GM12865 (cell line): ENCODE measurements around the gene CCNK.

Source experiments
- DNase-seq: peaks from one replicate; pipeline ENCODE4 v3.0.0; 2010; ENCODE audit warnings: low read depth
- H3K4me3 ChIP-seq: 2 replicates; pipeline ENCODE4 v1.5.1; 2011; ENCODE audit warnings: mild to moderate bottlenecking, low read depth, low read length, control low read depth
- TF ChIP-seq, protein P1 (sequence below): IDR thresholded peaks from 2 replicates; pipeline ENCODE4 v1.5.1; 2011; ENCODE audit warnings: low read length, control low read depth, low read depth, inconsistent platforms; ENCODE audit not compliant: insufficient read depth; ENCODE audit errors: missing control alignments

Gene CCNK

DNA sequence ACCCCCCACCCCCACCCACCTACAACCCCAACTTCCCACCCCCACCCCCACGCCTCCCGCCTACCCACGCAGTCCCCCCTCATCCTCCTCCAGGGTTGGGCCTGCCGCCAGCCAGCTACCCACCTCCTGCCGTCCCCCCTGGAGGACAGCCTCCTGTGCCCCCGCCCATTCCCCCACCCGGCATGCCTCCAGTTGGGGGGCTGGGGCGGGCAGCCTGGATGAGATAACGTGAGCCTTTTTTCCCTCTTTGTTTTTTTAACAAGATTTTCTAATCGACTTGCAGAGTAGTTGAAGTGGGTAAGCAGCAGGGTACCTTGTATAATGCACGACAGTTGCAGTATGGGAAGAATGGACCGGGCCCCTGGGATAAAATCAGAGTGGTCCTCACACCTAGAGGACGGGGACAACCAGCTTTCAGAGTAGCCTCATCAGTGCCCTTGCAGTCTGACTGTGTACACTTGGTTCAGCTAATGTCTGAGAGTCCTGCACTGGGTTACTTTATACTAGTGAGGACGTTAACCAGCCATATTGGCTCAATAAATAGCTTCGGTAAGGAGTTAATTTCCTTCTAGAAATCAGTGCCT is 29.4 kb downstream of the CCNK start:
- no peak for DNase-seq
- TF ChIP-seq, protein P1, sequence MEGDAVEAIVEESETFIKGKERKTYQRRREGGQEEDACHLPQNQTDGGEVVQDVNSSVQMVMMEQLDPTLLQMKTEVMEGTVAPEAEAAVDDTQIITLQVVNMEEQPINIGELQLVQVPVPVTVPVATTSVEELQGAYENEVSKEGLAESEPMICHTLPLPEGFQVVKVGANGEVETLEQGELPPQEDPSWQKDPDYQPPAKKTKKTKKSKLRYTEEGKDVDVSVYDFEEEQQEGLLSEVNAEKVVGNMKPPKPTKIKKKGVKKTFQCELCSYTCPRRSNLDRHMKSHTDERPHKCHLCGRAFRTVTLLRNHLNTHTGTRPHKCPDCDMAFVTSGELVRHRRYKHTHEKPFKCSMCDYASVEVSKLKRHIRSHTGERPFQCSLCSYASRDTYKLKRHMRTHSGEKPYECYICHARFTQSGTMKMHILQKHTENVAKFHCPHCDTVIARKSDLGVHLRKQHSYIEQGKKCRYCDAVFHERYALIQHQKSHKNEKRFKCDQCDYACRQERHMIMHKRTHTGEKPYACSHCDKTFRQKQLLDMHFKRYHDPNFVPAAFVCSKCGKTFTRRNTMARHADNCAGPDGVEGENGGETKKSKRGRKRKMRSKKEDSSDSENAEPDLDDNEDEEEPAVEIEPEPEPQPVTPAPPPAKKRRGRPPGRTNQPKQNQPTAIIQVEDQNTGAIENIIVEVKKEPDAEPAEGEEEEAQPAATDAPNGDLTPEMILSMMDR, result no peak
- H3K4me3 ChIP-seq, result no peak overlapping the region

DNA sequence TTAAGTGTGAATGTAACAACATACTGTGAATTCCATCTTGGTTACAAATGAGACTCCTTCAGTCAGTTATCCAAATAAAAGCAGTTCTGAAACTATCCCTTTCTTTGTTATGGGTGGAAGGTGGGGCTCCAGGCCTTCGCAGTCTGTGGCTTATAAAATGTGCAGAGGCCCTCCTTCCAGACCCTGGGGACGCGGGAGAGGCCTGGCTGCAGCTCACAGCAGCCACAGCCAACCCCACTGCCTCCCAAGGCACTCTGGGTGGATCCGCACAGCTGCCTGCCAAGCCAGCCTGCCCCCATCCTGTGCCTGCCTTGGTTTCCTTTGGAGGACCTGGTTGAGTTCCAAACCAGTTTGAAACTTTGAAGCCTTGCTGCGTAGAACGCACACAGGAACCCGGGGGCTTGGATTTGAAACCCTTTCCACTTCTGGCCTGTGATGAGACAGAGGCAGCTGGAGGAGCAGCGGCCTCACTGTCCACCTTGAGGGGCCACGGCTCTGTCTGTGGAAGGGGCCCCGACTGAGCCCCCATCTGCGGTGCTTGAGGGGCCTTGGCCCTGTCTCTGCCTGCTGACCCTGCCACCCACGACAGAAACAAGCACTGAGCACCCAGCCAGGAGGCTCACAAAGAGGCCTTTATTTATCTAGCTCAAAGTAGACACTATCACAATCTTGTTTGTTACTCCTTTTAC is 30.4 kb downstream of the CCNK start:
- no peak for DNase-seq
- TF ChIP-seq, protein P1, result no peak
- H3K4me3 ChIP-seq, result no peak overlapping the region

DNA sequence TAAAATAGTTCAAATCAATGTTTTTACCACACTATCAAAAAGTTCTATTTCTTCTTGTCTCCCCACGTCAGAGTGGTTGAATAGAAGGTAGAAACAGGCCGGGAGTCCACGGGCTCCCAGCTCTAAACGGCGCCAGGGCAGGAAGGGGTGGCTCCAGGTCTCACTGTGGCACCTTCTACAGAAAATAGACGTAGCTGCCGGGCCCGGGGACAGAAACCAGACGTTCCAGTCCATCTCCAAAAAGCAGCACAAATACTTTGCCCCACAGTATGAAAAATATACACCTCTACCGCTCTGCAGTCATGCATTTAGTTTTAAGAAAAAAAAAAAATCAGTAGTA is 30.9 kb downstream of the CCNK start:
- no peak for DNase-seq
- TF ChIP-seq, protein P1, result no peak
- no peak overlapping the region for H3K4me3 ChIP-seq

DNA sequence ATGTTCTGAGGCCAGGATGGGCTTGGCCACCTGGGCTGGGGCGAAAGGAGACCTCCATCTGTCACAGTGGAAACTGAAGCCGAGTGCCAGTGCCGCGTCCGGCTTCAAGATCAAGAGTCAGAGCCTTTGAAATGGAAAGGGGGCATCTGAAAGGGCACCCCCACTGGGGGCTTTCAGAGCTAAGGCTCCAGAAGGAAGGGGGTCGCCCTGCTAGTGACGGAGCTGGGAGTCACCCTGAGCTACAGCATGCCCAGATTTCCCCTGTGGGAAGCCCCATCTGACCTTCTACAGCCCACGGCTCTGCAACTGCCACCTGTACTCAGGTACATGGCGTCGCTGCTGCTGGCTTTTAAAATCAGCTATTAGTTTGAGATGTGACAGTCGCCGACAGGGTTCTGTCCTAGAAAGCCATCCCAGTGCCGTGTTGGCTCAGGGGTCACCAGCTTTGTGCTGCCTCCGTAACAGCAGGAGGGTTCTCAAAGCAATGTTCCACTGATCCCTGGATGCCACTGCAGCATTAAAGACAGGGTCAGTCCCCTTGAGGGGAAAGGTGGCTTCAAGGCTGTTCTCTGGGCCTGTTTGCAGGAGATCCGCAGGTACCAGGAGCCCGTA is 31.5 kb downstream of the CCNK start:
- TF ChIP-seq, protein P1, result no peak
- no peak for DNase-seq
- no peak overlapping the region for H3K4me3 ChIP-seq

DNA sequence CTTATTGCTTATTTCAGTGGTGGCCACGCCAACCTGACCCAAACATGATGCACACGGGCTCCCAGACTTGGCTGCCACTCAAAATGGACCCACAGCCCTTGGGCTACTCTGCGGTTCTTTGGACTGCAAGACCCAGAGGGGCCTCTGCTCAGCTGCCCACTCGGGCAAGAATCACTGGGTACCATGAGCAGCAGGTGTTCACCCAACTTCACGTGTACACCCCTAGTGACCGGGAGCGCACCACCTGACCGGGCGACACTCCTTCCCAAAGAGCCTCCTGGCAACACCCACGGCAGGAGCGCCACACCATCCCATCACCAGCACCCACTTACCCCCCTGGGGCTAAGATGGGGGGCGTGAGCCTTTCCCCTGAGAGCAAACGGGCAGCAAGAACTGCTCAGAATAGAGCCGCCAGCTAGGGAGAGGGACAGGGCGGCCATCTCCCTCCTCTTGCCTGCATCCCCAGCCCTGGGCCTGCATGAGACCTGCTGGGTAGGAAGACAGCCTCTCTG is 32.0 kb downstream of the CCNK start:
- no peak overlapping the region for H3K4me3 ChIP-seq
- DNase-seq, result no peak
- TF ChIP-seq, protein P1, result no peak

DNA sequence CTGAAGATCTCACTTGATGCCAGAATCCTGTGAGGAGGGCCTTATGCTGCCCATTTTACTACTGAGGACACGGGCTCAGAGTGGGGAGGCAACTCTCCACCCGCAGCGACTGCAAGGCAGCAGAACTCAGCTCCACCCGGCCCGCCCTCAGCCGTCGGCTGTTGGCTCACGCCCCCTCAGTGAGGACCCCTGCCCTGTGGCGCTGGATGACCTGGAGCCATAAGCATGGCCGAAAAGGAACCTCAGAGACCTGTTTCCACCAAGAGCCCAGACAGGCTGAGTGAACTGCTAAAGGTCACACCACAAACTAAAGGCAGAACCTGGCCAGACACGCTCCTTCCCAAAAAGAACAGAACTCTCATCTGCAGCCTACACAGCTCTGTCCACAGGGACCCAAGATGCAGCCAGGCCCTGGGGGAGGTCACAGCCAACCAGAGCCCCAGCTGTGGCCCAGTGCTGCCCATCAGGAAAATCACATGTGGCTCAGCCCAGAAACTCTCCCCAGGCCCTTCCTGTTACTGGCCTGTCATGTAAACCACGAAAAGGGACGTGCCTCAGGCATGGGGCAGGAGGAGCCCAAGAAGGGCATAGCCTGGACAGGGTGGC is 32.8 kb downstream of the CCNK start:
- TF ChIP-seq, protein P1, result no peak
- no peak for DNase-seq
- no peak overlapping the region for H3K4me3 ChIP-seq
